ENCODE measurements around the gene WDR86. TPM values are rescaled to one million over a fixed set of nuclear protein-coding genes. Genes with fewer than 3 reads are reported as not detected.

The WDR86 gene
- polyA plus RNA-seq, 1 donor from 2014 or later, result 46.2 TPM

GRCh38 chr7:151342102-151342646 is 67.7 kb downstream of the WDR86 start:
- peak overlapping the region; percentile 66 for H2AFZ ChIP-seq (ENCODE audit: low read depth, low read length)
- peaks cover 3% of the 10 kb centered on the region for H3K79me2 ChIP-seq (replicated peaks; ENCODE audit: insufficient read depth, low read length)
- no peaks in the 10 kb centered on the region for H3K27me3 ChIP-seq (ENCODE audit: insufficient read depth, low read depth, low read length)
- no peak overlapping the region for H3K27ac ChIP-seq (ENCODE audit: low read length)
- H3K9me3 ChIP-seq (ENCODE audit: low read length), result no peaks in the 10 kb centered on the region
- H4K20me1 ChIP-seq (ENCODE audit: insufficient read depth), result no peaks in the 10 kb centered on the region
- H3K36me3 ChIP-seq (ENCODE audit: insufficient read depth, low read length), result peaks cover 6% of the 10 kb centered on the region
- H3K4me2 ChIP-seq (ENCODE audit: low read length), result peak overlapping the region; percentile 59
- H3K9ac ChIP-seq (ENCODE audit: low read length), result peak overlapping the region; percentile 69
- no peaks in the 10 kb centered on the region for H3K9me2 ChIP-seq (ENCODE audit: insufficient read depth, low read length)
- H3K4me3 ChIP-seq (ENCODE audit: low read length), result peak overlapping the region; percentile 68
- TF ChIP-seq MXI1 (conservative IDR thresholded peaks at IDR 0.05; ENCODE audit: poor library complexity, severe bottlenecking) (no peak), RAD21 (conservative IDR thresholded peaks at IDR 0.05) (no peak), SMC3 (conservative IDR thresholded peaks at IDR 0.05; ENCODE audit: poor library complexity) (no peak), TAF1 (IDR thresholded peaks at IDR 0.05; ENCODE audit: low read depth) (no peak), EZH2 (IDR thresholded peaks at IDR 0.05; ENCODE audit: borderline replicate concordance, insufficient read depth, low read length, poor library complexity, severe bottlenecking) (no peak), CTCF (IDR thresholded peaks at IDR 0.05; ENCODE audit: poor library complexity, severe bottlenecking) (no peak), EP300 (conservative IDR thresholded peaks at IDR 0.05; ENCODE audit: poor library complexity, severe bottlenecking) (no peak), POLR2AphosphoS5 (IDR thresholded peaks at IDR 0.05) (no peak), REST (IDR thresholded peaks at IDR 0.05; ENCODE audit: borderline replicate concordance) (no peak)
- H3F3A ChIP-seq (ENCODE audit: insufficient read depth, low read length, poor library complexity, severe bottlenecking), result no peaks in the 10 kb centered on the region

- H3F3A ChIP-seq (ENCODE audit: insufficient read depth, low read length, poor library complexity, severe bottlenecking), result no peaks in the 10 kb centered on the region
- H4K20me1 ChIP-seq (ENCODE audit: insufficient read depth), result no peaks in the 10 kb centered on the region
- no peaks in the 10 kb centered on the region for H3K27me3 ChIP-seq (ENCODE audit: insufficient read depth, low read depth, low read length)
- peaks cover 6% of the 10 kb centered on the region for H3K36me3 ChIP-seq (ENCODE audit: insufficient read depth, low read length)
- H2AFZ ChIP-seq (ENCODE audit: low read depth, low read length), result peak within 1 kb of the TSS; percentile 84
- peaks cover 3% of the 10 kb centered on the region for H3K79me2 ChIP-seq (replicated peaks; ENCODE audit: insufficient read depth, low read length)
- no peaks in the 10 kb centered on the region for H3K9me3 ChIP-seq (ENCODE audit: low read length)
- H3K4me3 ChIP-seq (ENCODE audit: low read length), result peak within 1 kb of the TSS; percentile 68
- peak within 1 kb of the TSS; percentile 69 for H3K9ac ChIP-seq (ENCODE audit: low read length)
- H3K4me2 ChIP-seq (ENCODE audit: low read length), result peak within 1 kb of the TSS; percentile 59
- peak within 1 kb of the TSS; percentile 9 for H3K27ac ChIP-seq (ENCODE audit: low read length)
- TF ChIP-seq MXI1 (conservative IDR thresholded peaks at IDR 0.05; ENCODE audit: poor library complexity, severe bottlenecking) (peak; percentile 85), REST (IDR thresholded peaks at IDR 0.05; ENCODE audit: borderline replicate concordance) (no peak), POLR2AphosphoS5 (IDR thresholded peaks at IDR 0.05) (peak; percentile 60), SMC3 (conservative IDR thresholded peaks at IDR 0.05; ENCODE audit: poor library complexity) (peak; percentile 31), CTCF (IDR thresholded peaks at IDR 0.05; ENCODE audit: poor library complexity, severe bottlenecking) (no peak)
- no peaks in the 10 kb centered on the region for H3K9me2 ChIP-seq (ENCODE audit: insufficient read depth, low read length)
Measured at GRCh38 chr7:151341357-151342101, 68.3 kb downstream of the WDR86 start, which contains the start of gene NUB1. Gene NUB1 (plus strand): TSS chr7:151341812. CDS start chr7:151345350, 3,538 bp downstream.

Measured in neural cell (in vitro differentiated cells).